Mammary epithelial cell (primary cell): ENCODE results near the gene SLC25A47.

Experiments
- CTCF ChIP-seq, 2 donors: IDR thresholded peaks in 1 of 2; conservative IDR thresholded peaks in 1 of 2; 2 replicates each; pipeline ENCODE4 v1.5.1; 2011 to 2012; ENCODE audit warnings: inconsistent platforms in 2 of 2, low read length in 2 of 2, mild to moderate bottlenecking in 2 of 2, control low read depth in 1 of 2, low read depth in 1 of 2; ENCODE audit not compliant: insufficient read depth in 1 of 2; ENCODE audit errors: extremely low read depth in 1 of 2
- EZH2 ChIP-seq: IDR thresholded peaks from 2 replicates; pipeline ENCODE4 v1.6.1; 2012; ENCODE audit warnings: low read length, inconsistent platforms, borderline replicate concordance

- TF ChIP-seq CTCF (conservative IDR thresholded peaks at IDR 0.05 in 1 of 2, IDR thresholded peaks at IDR 0.05 in 1 of 2; ENCODE audit: extremely low read depth in 1 of 2, insufficient read depth in 1 of 2, low read depth in 1 of 2, low read length in 2 of 2) (no peak), EZH2 (no peak)
Measured at GRCh38 chr14:100375266-100375962, 52.3 kb downstream of the SLC25A47 start.
